ENCODE data around the gene KCNK15. TPM values are rescaled to one million over a fixed set of nuclear protein-coding genes. Genes with fewer than 3 reads are reported as not detected.

The KCNK15 gene
- total RNA-seq, 1 donor from 2014 or later, result 0.77 TPM

DNA sequence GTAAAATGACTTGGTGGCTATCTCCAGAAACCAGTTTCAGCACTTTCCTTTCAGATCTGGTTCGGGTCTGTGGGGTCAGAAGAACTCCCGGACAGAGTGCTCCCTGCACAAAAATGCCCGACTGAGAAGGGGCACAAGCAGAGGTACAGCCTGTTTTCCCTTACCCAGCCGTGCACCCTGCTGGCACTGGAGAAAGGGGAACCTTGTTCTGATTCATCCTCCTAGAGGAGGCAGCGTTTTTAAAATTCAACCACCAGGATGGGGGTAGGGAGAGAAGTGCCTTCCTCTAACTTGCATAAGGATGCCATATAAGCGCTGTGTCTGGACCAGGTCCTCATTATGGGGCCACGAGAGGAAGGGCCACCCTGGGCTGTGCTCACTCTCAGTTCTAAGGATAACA, 47.1 kb downstream of the KCNK15 start:
- H3K4me3 Mint-ChIP-seq (ENCODE audit: unreplicated experiment), result no peak overlapping the region
- no peaks in the 10 kb centered on the region for H3K36me3 Mint-ChIP-seq (ENCODE audit: low read depth)
- H3K4me1 Mint-ChIP-seq (ENCODE audit: low read depth), result peaks cover 17% of the 10 kb centered on the region
- no peak for TF ChIP-seq CTCF (IDR thresholded peaks at IDR 0.05)
- no peak for DNase-seq (ENCODE audit: low spot score)
- no peaks in the 10 kb centered on the region for H3K9me3 Mint-ChIP-seq (ENCODE audit: low read depth)
- H3K27ac Mint-ChIP-seq (ENCODE audit: unreplicated experiment), result no peak overlapping the region
- peaks cover 28% of the 10 kb centered on the region for H3K27me3 Mint-ChIP-seq (ENCODE audit: low read depth)

DNA sequence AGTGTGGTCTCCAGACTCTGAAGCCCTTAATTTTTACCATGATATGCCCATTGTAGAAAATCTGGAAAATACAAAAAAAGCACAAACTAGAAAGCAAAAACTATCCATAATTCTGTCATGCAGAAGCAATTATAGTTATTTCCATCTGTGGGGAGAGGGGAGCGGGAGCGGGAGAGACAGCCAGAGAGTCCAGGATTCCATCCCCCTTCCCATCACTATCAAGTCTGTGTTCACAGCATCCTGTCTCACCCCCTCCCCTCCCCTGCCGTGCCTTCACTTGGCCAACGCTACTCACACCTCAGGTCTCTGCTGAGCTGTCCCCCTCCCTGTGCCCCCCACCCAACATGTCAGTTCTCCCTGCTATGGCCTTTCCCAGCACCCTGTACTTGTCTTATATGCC, 50.2 kb downstream of the KCNK15 start:
- peaks cover 29% of the 10 kb centered on the region for H3K27me3 Mint-ChIP-seq (ENCODE audit: low read depth)
- DNase-seq (ENCODE audit: low spot score), result no peak
- no peaks in the 10 kb centered on the region for H3K36me3 Mint-ChIP-seq (ENCODE audit: low read depth)
- no peak for TF ChIP-seq CTCF (IDR thresholded peaks at IDR 0.05)
- no peaks in the 10 kb centered on the region for H3K9me3 Mint-ChIP-seq (ENCODE audit: low read depth)
- H3K4me1 Mint-ChIP-seq (ENCODE audit: low read depth), result peaks cover 12% of the 10 kb centered on the region
- no peak overlapping the region for H3K27ac Mint-ChIP-seq (ENCODE audit: unreplicated experiment)
- no peak overlapping the region for H3K4me3 Mint-ChIP-seq (ENCODE audit: unreplicated experiment)

GRCh38 chr20:44796311-44796710, 50.6 kb downstream of the KCNK15 start:
- no peak for DNase-seq (ENCODE audit: low spot score)
- H3K27me3 Mint-ChIP-seq (ENCODE audit: low read depth), result peaks cover 29% of the 10 kb centered on the region
- no peak overlapping the region for H3K27ac Mint-ChIP-seq (ENCODE audit: unreplicated experiment)
- H3K4me3 Mint-ChIP-seq (ENCODE audit: unreplicated experiment), result no peak overlapping the region
- no peak for TF ChIP-seq CTCF (IDR thresholded peaks at IDR 0.05)
- peaks cover 8% of the 10 kb centered on the region for H3K4me1 Mint-ChIP-seq (ENCODE audit: low read depth)
- H3K9me3 Mint-ChIP-seq (ENCODE audit: low read depth), result no peaks in the 10 kb centered on the region
- no peaks in the 10 kb centered on the region for H3K36me3 Mint-ChIP-seq (ENCODE audit: low read depth)

- Mint-ChIP-seq H3K4me3 (ENCODE audit: unreplicated experiment) (no peak overlapping the region), H3K4me1 (ENCODE audit: low read depth) (peaks cover 2% of the 10 kb centered on the region), H3K27ac (ENCODE audit: unreplicated experiment) (no peak overlapping the region), H3K36me3 (ENCODE audit: low read depth) (no peaks in the 10 kb centered on the region), H3K9me3 (ENCODE audit: low read depth) (no peaks in the 10 kb centered on the region), H3K27me3 (ENCODE audit: low read depth) (peaks cover 29% of the 10 kb centered on the region)
- TF ChIP-seq CTCF (IDR thresholded peaks at IDR 0.05), result no peak
- no peak for DNase-seq (ENCODE audit: low spot score)
These were observed 51.2 kb downstream of the KCNK15 start for GRCh38 chr20:44796758-44797457.

GRCh38 chr20:44799691-44800090, 54.0 kb downstream of the KCNK15 start:
- H3K4me3 Mint-ChIP-seq (ENCODE audit: unreplicated experiment), result no peak overlapping the region
- H3K36me3 Mint-ChIP-seq (ENCODE audit: low read depth), result no peaks in the 10 kb centered on the region
- peaks cover 46% of the 10 kb centered on the region for H3K27me3 Mint-ChIP-seq (ENCODE audit: low read depth)
- no peaks in the 10 kb centered on the region for H3K4me1 Mint-ChIP-seq (ENCODE audit: low read depth)
- no peak for DNase-seq (ENCODE audit: low spot score)
- H3K9me3 Mint-ChIP-seq (ENCODE audit: low read depth), result no peaks in the 10 kb centered on the region
- no peak overlapping the region for H3K27ac Mint-ChIP-seq (ENCODE audit: unreplicated experiment)
- no peak for TF ChIP-seq CTCF (IDR thresholded peaks at IDR 0.05)

Data from chondrocyte (in vitro differentiated cells).